ENCODE data around the gene EXOSC2.

The EXOSC2 gene

GRCh38 chr9:130694205-130694604 is 625 bp downstream of the EXOSC2 start:
- H3K4me3 ChIP-seq (IDR thresholded peaks at IDR 0.05; ENCODE audit: insufficient read depth, low read depth, low read length), result no peak overlapping the region
- peak overlapping the region; percentile 42 for H3K27ac ChIP-seq
- H3K36me3 ChIP-seq (ENCODE audit: insufficient read depth), result peaks cover 7% of the 10 kb centered on the region; the same call in 1 of the 2 replicates
- peak overlapping the region; percentile 100; the same call in 1 of the 2 replicates for H2AFZ ChIP-seq (ENCODE audit: low read depth)
- no peaks in the 10 kb centered on the region for H4K20me1 ChIP-seq (ENCODE audit: insufficient read depth)
- H3K9ac ChIP-seq, result peak overlapping the region; percentile 82
- no peak for TF ChIP-seq CTCF (conservative IDR thresholded peaks at IDR 0.05; ENCODE audit: low read depth, low read length)
- H3K4me2 ChIP-seq, result peak overlapping the region; percentile 84
- no peaks in the 10 kb centered on the region for H3K27me3 ChIP-seq (ENCODE audit: insufficient read depth, low read depth)
- peaks cover 45% of the 10 kb centered on the region for H3K79me2 ChIP-seq (ENCODE audit: insufficient read depth, low read depth)
- peaks cover 44% of the 10 kb centered on the region for H3K4me1 ChIP-seq (ENCODE audit: low read depth, poor library complexity, severe bottlenecking)

GRCh38 chr9:130696139-130696650 is 2.6 kb downstream of the EXOSC2 start:
- H3K27ac ChIP-seq, result no peak overlapping the region
- H3K27me3 ChIP-seq (ENCODE audit: insufficient read depth, low read depth), result no peaks in the 10 kb centered on the region
- H3K79me2 ChIP-seq (ENCODE audit: insufficient read depth, low read depth), result peaks cover 45% of the 10 kb centered on the region
- H3K36me3 ChIP-seq (ENCODE audit: insufficient read depth), result peaks cover 12% of the 10 kb centered on the region; the same call in 1 of the 2 replicates
- peaks cover 46% of the 10 kb centered on the region for H3K4me1 ChIP-seq (ENCODE audit: low read depth, poor library complexity, severe bottlenecking)
- no peak overlapping the region for H3K9ac ChIP-seq
- no peak overlapping the region for H3K4me2 ChIP-seq
- TF ChIP-seq CTCF (conservative IDR thresholded peaks at IDR 0.05; ENCODE audit: low read depth, low read length), result no peak
- no peak overlapping the region for H3K4me3 ChIP-seq (IDR thresholded peaks at IDR 0.05; ENCODE audit: insufficient read depth, low read depth, low read length)
- H4K20me1 ChIP-seq (ENCODE audit: insufficient read depth), result no peaks in the 10 kb centered on the region
- H2AFZ ChIP-seq (ENCODE audit: low read depth), result no peak overlapping the region

- H3K27ac ChIP-seq, result no peak overlapping the region
- no peaks in the 10 kb centered on the region for H3K27me3 ChIP-seq (ENCODE audit: insufficient read depth, low read depth)
- no peak overlapping the region for H3K9ac ChIP-seq
- H3K4me3 ChIP-seq (IDR thresholded peaks at IDR 0.05; ENCODE audit: insufficient read depth, low read depth, low read length), result no peak overlapping the region
- no peak overlapping the region for H3K4me2 ChIP-seq
- H4K20me1 ChIP-seq (ENCODE audit: insufficient read depth), result 0 out of 2 replicates have a peak, but pooled peaks cover 4% of the 10 kb centered on the region
- H3K79me2 ChIP-seq (ENCODE audit: insufficient read depth, low read depth), result peaks cover 45% of the 10 kb centered on the region
- no peak for TF ChIP-seq CTCF (conservative IDR thresholded peaks at IDR 0.05; ENCODE audit: low read depth, low read length)
- H3K4me1 ChIP-seq (ENCODE audit: low read depth, poor library complexity, severe bottlenecking), result peaks cover 46% of the 10 kb centered on the region
- peaks cover 16% of the 10 kb centered on the region; the same call in 1 of the 2 replicates for H3K36me3 ChIP-seq (ENCODE audit: insufficient read depth)
- H2AFZ ChIP-seq (ENCODE audit: low read depth), result no peak overlapping the region
These were observed 3.4 kb downstream of the EXOSC2 start for GRCh38 chr9:130696996-130697395.

GRCh38 chr9:130698514-130698913 is 4.9 kb downstream of the EXOSC2 start:
- no peak for TF ChIP-seq CTCF (conservative IDR thresholded peaks at IDR 0.05; ENCODE audit: low read depth, low read length)
- H3K36me3 ChIP-seq (ENCODE audit: insufficient read depth), result peaks cover 22% of the 10 kb centered on the region; the same call in 1 of the 2 replicates
- peak overlapping the region; percentile 4; the same call in 1 of the 2 replicates for H3K4me2 ChIP-seq
- no peaks in the 10 kb centered on the region for H3K27me3 ChIP-seq (ENCODE audit: insufficient read depth, low read depth)
- no peak overlapping the region for H3K27ac ChIP-seq
- H3K9ac ChIP-seq, result no peak overlapping the region
- H3K4me1 ChIP-seq (ENCODE audit: low read depth, poor library complexity, severe bottlenecking), result peaks cover 41% of the 10 kb centered on the region
- H4K20me1 ChIP-seq (ENCODE audit: insufficient read depth), result 0 out of 2 replicates have a peak, but pooled peaks cover 7% of the 10 kb centered on the region
- H3K4me3 ChIP-seq (IDR thresholded peaks at IDR 0.05; ENCODE audit: insufficient read depth, low read depth, low read length), result no peak overlapping the region
- H2AFZ ChIP-seq (ENCODE audit: low read depth), result no peak overlapping the region
- H3K79me2 ChIP-seq (ENCODE audit: insufficient read depth, low read depth), result peaks cover 45% of the 10 kb centered on the region

Measured in KMS-11 (cell line).